ENCODE results near the gene PYGB.

Gene PYGB

GRCh38 chr20:25336561-25337422 lies 88.9 kb downstream of the PYGB start:
- Histone ChIP-seq H3K4me1 (ENCODE audit: control insufficient read depth in 2 of 2, insufficient read depth in 2 of 2, low read length in 2 of 2) (peaks cover 3 to 12% of the 10 kb centered on the region in 2 donors), H3K9ac (ENCODE audit: low read depth in 1 of 2, low read length in 2 of 2) (no peak overlapping the region), H3K36me3 (ENCODE audit: control insufficient read depth in 2 of 2, insufficient read depth in 2 of 2, low read length in 2 of 2) (peaks cover 0 to 4% of the 10 kb centered on the region in 2 donors), H3K27me3 (ENCODE audit: control insufficient read depth in 2 of 2, insufficient read depth in 2 of 2, low read length in 2 of 2) (no peaks in the 10 kb centered on the region), H3K4me3 (ENCODE audit: low read length in 2 of 2) (no peak overlapping the region), H3K27ac (ENCODE audit: low read depth in 2 of 2, low read length in 2 of 2) (no peak overlapping the region), H3K9me3 (ENCODE audit: control insufficient read depth in 2 of 2, low read length in 2 of 2) (no peaks in the 10 kb centered on the region)

- no peaks in the 10 kb centered on the region for H3K9me3 ChIP-seq (ENCODE audit: control insufficient read depth in 2 of 2, low read length in 2 of 2)
- H3K27ac ChIP-seq (ENCODE audit: low read depth in 2 of 2, low read length in 2 of 2), result no peak overlapping the region
- H3K4me3 ChIP-seq (ENCODE audit: low read length in 2 of 2), result no peak overlapping the region
- H3K9ac ChIP-seq (ENCODE audit: low read depth in 1 of 2, low read length in 2 of 2), result no peak overlapping the region
- H3K36me3 ChIP-seq (ENCODE audit: control insufficient read depth in 2 of 2, insufficient read depth in 2 of 2, low read length in 2 of 2), result peaks cover 0 to 4% of the 10 kb centered on the region in 2 donors
- H3K4me1 ChIP-seq (ENCODE audit: control insufficient read depth in 2 of 2, insufficient read depth in 2 of 2, low read length in 2 of 2), result peaks cover 3 to 12% of the 10 kb centered on the region in 2 donors
- H3K27me3 ChIP-seq (ENCODE audit: control insufficient read depth in 2 of 2, insufficient read depth in 2 of 2, low read length in 2 of 2), result no peaks in the 10 kb centered on the region
These were observed 90.5 kb downstream of the PYGB start for GRCh38 chr20:25338112-25339023.

- Histone ChIP-seq H3K4me1 (ENCODE audit: control insufficient read depth in 2 of 2, insufficient read depth in 2 of 2, low read length in 2 of 2) (peaks cover 3 to 12% of the 10 kb centered on the region in 2 donors), H3K36me3 (ENCODE audit: control insufficient read depth in 2 of 2, insufficient read depth in 2 of 2, low read length in 2 of 2) (peaks cover 0 to 4% of the 10 kb centered on the region in 2 donors), H3K4me3 (ENCODE audit: low read length in 2 of 2) (no peak overlapping the region), H3K27me3 (ENCODE audit: control insufficient read depth in 2 of 2, insufficient read depth in 2 of 2, low read length in 2 of 2) (no peaks in the 10 kb centered on the region), H3K27ac (ENCODE audit: low read depth in 2 of 2, low read length in 2 of 2) (no peak overlapping the region), H3K9ac (ENCODE audit: low read depth in 1 of 2, low read length in 2 of 2) (no peak overlapping the region), H3K9me3 (ENCODE audit: control insufficient read depth in 2 of 2, low read length in 2 of 2) (no peaks in the 10 kb centered on the region)
These were observed 91.7 kb downstream of the PYGB start for GRCh38 chr20:25339608-25340007.

- H3K9me3 ChIP-seq (ENCODE audit: control insufficient read depth in 2 of 2, low read length in 2 of 2), result no peaks in the 10 kb centered on the region
- no peak overlapping the region for H3K4me3 ChIP-seq (ENCODE audit: low read length in 2 of 2)
- peaks cover 3 to 12% of the 10 kb centered on the region in 2 donors for H3K4me1 ChIP-seq (ENCODE audit: control insufficient read depth in 2 of 2, insufficient read depth in 2 of 2, low read length in 2 of 2)
- peaks cover 0 to 4% of the 10 kb centered on the region in 2 donors for H3K36me3 ChIP-seq (ENCODE audit: control insufficient read depth in 2 of 2, insufficient read depth in 2 of 2, low read length in 2 of 2)
- H3K9ac ChIP-seq (ENCODE audit: low read depth in 1 of 2, low read length in 2 of 2), result no peak overlapping the region
- H3K27ac ChIP-seq (ENCODE audit: low read depth in 2 of 2, low read length in 2 of 2), result no peak overlapping the region
- no peaks in the 10 kb centered on the region for H3K27me3 ChIP-seq (ENCODE audit: control insufficient read depth in 2 of 2, insufficient read depth in 2 of 2, low read length in 2 of 2)
These were observed 92.5 kb downstream of the PYGB start for GRCh38 chr20:25340380-25340779.

GRCh38 chr20:25341716-25342680 lies 94.1 kb downstream of the PYGB start:
- H3K9me3 ChIP-seq (ENCODE audit: control insufficient read depth in 2 of 2, low read length in 2 of 2), result no peaks in the 10 kb centered on the region
- H3K4me1 ChIP-seq (ENCODE audit: control insufficient read depth in 2 of 2, insufficient read depth in 2 of 2, low read length in 2 of 2), result peaks cover 3 to 12% of the 10 kb centered on the region in 2 donors
- H3K4me3 ChIP-seq (ENCODE audit: low read length in 2 of 2), result no peak overlapping the region
- H3K9ac ChIP-seq (ENCODE audit: low read depth in 1 of 2, low read length in 2 of 2), result no peak overlapping the region
- no peaks in the 10 kb centered on the region for H3K27me3 ChIP-seq (ENCODE audit: control insufficient read depth in 2 of 2, insufficient read depth in 2 of 2, low read length in 2 of 2)
- peaks cover 0 to 4% of the 10 kb centered on the region in 2 donors for H3K36me3 ChIP-seq (ENCODE audit: control insufficient read depth in 2 of 2, insufficient read depth in 2 of 2, low read length in 2 of 2)
- H3K27ac ChIP-seq (ENCODE audit: low read depth in 2 of 2, low read length in 2 of 2), result no peak overlapping the region

GRCh38 chr20:25344634-25345033 lies 96.7 kb downstream of the PYGB start:
- Histone ChIP-seq H3K27me3 (ENCODE audit: control insufficient read depth in 2 of 2, insufficient read depth in 2 of 2, low read length in 2 of 2) (no peaks in the 10 kb centered on the region), H3K9me3 (ENCODE audit: control insufficient read depth in 2 of 2, low read length in 2 of 2) (no peaks in the 10 kb centered on the region), H3K27ac (ENCODE audit: low read depth in 2 of 2, low read length in 2 of 2) (no peak overlapping the region)

GRCh38 chr20:25345721-25346120 lies 97.8 kb downstream of the PYGB start:
- no peak overlapping the region for H3K4me3 ChIP-seq (ENCODE audit: low read length in 2 of 2)

More at GRCh38 chr20:25344634-25345033, 96.7 kb downstream of the PYGB start:
- no peak overlapping the region for H3K9ac ChIP-seq (ENCODE audit: low read depth in 1 of 2, low read length in 2 of 2)
- no peaks in the 10 kb centered on the region for H3K36me3 ChIP-seq (ENCODE audit: control insufficient read depth in 2 of 2, insufficient read depth in 2 of 2, low read length in 2 of 2)
- no peak overlapping the region for H3K4me3 ChIP-seq (ENCODE audit: low read length in 2 of 2)
- H3K4me1 ChIP-seq (ENCODE audit: control insufficient read depth in 2 of 2, insufficient read depth in 2 of 2, low read length in 2 of 2), result peaks cover 2% of the 10 kb centered on the region in 2 donors

GRCh38 chr20:25346349-25346748 lies 98.5 kb downstream of the PYGB start:
- no peaks in the 10 kb centered on the region for H3K9me3 ChIP-seq (ENCODE audit: control insufficient read depth in 2 of 2, low read length in 2 of 2)
- no peaks in the 10 kb centered on the region for H3K4me1 ChIP-seq (ENCODE audit: control insufficient read depth in 2 of 2, insufficient read depth in 2 of 2, low read length in 2 of 2)
- no peak overlapping the region for H3K4me3 ChIP-seq (ENCODE audit: low read length in 2 of 2)
- no peaks in the 10 kb centered on the region for H3K36me3 ChIP-seq (ENCODE audit: control insufficient read depth in 2 of 2, insufficient read depth in 2 of 2, low read length in 2 of 2)
- H3K27ac ChIP-seq (ENCODE audit: low read depth in 2 of 2, low read length in 2 of 2), result no peak overlapping the region
- H3K9ac ChIP-seq (ENCODE audit: low read depth in 1 of 2, low read length in 2 of 2), result no peak overlapping the region
- no peaks in the 10 kb centered on the region for H3K27me3 ChIP-seq (ENCODE audit: control insufficient read depth in 2 of 2, insufficient read depth in 2 of 2, low read length in 2 of 2)

More at GRCh38 chr20:25345721-25346120, 97.8 kb downstream of the PYGB start:
- H3K27me3 ChIP-seq (ENCODE audit: control insufficient read depth in 2 of 2, insufficient read depth in 2 of 2, low read length in 2 of 2), result no peaks in the 10 kb centered on the region
- H3K36me3 ChIP-seq (ENCODE audit: control insufficient read depth in 2 of 2, insufficient read depth in 2 of 2, low read length in 2 of 2), result no peaks in the 10 kb centered on the region
- H3K27ac ChIP-seq (ENCODE audit: low read depth in 2 of 2, low read length in 2 of 2), result no peak overlapping the region
- H3K4me1 ChIP-seq (ENCODE audit: control insufficient read depth in 2 of 2, insufficient read depth in 2 of 2, low read length in 2 of 2), result no peaks in the 10 kb centered on the region
- no peak overlapping the region for H3K9ac ChIP-seq (ENCODE audit: low read depth in 1 of 2, low read length in 2 of 2)
- no peaks in the 10 kb centered on the region for H3K9me3 ChIP-seq (ENCODE audit: control insufficient read depth in 2 of 2, low read length in 2 of 2)

All from mucosa of rectum (tissue), 2 donors.